Measurements from ENCODE around the gene SDCCAG8.

SDCCAG8 gene

DNA sequence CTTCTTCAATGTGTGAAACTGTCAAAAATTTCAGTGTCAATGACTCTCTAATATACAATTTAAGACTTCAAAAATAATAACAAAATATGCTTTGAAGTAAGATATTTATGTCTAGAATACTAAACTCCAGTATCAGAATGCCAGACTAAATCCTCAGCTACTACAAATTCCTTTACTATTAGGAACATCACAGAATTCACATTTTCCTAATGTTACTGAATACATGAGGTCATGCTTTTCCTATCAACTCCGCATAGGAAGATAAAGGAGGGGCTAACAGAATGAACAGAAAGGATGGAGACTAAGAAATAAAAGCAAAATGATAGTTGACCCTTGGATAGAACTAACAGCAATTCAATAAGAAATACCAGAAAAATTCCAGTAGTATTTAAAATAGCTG, 292.7 kb downstream of the SDCCAG8 start:
- no peak for DNase-seq (ENCODE audit: low spot score)

DNA sequence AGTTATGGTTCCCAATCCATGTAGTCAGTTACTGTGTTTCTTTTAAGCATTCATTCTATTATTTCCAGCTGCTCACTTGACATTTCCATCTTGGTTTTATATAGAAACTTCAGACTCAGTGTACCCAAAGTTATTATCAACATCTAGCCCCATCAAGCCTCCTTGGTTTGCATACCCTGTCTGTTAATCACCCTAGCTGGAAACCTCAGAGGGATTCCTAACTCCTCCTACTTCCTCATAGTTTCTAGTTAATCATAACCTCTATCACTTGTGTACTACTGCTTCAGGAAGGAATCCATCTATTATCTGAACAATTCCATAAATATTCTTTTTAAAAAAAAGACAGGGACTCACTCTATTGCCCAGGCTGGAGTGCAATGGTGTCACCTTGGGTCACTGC, 293.3 kb downstream of the SDCCAG8 start:
- no peak for DNase-seq (ENCODE audit: low spot score)

All from SW480 (cell line).